Cardiac muscle cell (in vitro differentiated cells and primary cell): ENCODE data around the gene PRAC2. TPM values are rescaled to one million over a fixed set of nuclear protein-coding genes. Genes with fewer than 3 reads are reported as not detected.

Experiments used
- DNase-seq, 2 donors: peaks; one replicate each; pipeline versions ENCODE4 v3.0.0 to v3.0.0-alpha.2; 2010 to 2017; ENCODE audit warnings: low read depth in 1 of 2, low spot score in 1 of 2
- H3K27ac ChIP-seq: fragments of 200-600 bp; sonication (generic); 2 replicates; pipeline ENCODE4 v1.5.1; 2016
- H3K27me3 ChIP-seq: fragments of 200-600 bp; sonication (generic); 2 replicates; pipeline ENCODE4 v1.6.0; 2016; ENCODE audit warnings: control low read depth
- H3K36me3 ChIP-seq: fragments of 200-600 bp; sonication (generic); 2 replicates; pipeline ENCODE4 v1.5.1; 2016; ENCODE audit warnings: control low read depth
- H3K4me1 ChIP-seq: fragments of 200-600 bp; sonication (generic); 2 replicates; pipeline ENCODE4 v1.8.1; 2017; ENCODE audit warnings: low read depth, mild to moderate bottlenecking, mixed run types
- H3K4me3 ChIP-seq: fragments of 200-600 bp; sonication (generic); 2 replicates; pipeline ENCODE4 v1.5.1; 2016; ENCODE audit warnings: mild to moderate bottlenecking
- H3K9me3 ChIP-seq: fragments of 200-600 bp; sonication (generic); 2 replicates; pipeline ENCODE4 v1.5.1; 2017; ENCODE audit warnings: low read depth, mild to moderate bottlenecking, control low read depth
- polyA plus RNA-seq: library from polyadenylated mRNA; unstranded; fragments of >200 nt; fragmentation: Nextera tagmentation; extraction: Ambion mirVana; gene quantifications from 2 replicates; pipeline ENCODE4 v1.2.1, GENCODE V29; 2016
- total RNA-seq: library from RNA; depleted of rRNA; stranded (reverse); fragments of >200 nt; gene quantifications from 2 replicates; pipeline ENCODE4 v1.2.3, GENCODE V29; 2016
- TF ChIP-seq, protein P1 (sequence below): IDR thresholded peaks from 2 replicates; pipeline ENCODE4 v1.5.1; 2012; ENCODE audit warnings: low read depth, mild to moderate bottlenecking, low read length

Gene PRAC2
- total and polyA plus RNA-seq, 2 experiments from 2014 or later, result not detected

DNA sequence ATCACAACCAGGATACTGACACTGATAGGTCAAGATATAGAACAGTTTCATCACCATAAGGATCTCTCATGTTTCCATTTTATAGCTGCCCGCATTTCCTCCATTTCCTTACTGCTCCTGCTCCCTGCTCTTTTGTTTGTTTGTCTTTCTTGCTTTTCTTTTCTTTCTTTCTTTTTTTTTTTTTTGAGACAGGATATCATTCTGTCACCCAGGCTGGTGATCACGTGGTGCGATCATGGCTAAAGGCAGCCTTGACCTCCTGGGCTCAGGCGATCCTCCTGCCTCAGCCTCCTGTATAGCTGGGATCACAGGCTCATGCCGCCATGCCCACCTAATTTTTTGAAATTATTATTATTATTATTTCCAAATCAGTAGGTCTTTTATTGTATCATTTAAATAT lies 32.3 kb upstream of the PRAC2 start:
- TF ChIP-seq, protein P1, sequence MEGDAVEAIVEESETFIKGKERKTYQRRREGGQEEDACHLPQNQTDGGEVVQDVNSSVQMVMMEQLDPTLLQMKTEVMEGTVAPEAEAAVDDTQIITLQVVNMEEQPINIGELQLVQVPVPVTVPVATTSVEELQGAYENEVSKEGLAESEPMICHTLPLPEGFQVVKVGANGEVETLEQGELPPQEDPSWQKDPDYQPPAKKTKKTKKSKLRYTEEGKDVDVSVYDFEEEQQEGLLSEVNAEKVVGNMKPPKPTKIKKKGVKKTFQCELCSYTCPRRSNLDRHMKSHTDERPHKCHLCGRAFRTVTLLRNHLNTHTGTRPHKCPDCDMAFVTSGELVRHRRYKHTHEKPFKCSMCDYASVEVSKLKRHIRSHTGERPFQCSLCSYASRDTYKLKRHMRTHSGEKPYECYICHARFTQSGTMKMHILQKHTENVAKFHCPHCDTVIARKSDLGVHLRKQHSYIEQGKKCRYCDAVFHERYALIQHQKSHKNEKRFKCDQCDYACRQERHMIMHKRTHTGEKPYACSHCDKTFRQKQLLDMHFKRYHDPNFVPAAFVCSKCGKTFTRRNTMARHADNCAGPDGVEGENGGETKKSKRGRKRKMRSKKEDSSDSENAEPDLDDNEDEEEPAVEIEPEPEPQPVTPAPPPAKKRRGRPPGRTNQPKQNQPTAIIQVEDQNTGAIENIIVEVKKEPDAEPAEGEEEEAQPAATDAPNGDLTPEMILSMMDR, result no peak
- H3K36me3 ChIP-seq, result no peaks in the 10 kb centered on the region
- H3K27me3 ChIP-seq, result peaks cover 26% of the 10 kb centered on the region
- H3K9me3 ChIP-seq, result no peaks in the 10 kb centered on the region
- no peak overlapping the region for H3K4me3 ChIP-seq
- DNase-seq, result no peak
- no peak overlapping the region for H3K27ac ChIP-seq
- no peaks in the 10 kb centered on the region for H3K4me1 ChIP-seq

DNA sequence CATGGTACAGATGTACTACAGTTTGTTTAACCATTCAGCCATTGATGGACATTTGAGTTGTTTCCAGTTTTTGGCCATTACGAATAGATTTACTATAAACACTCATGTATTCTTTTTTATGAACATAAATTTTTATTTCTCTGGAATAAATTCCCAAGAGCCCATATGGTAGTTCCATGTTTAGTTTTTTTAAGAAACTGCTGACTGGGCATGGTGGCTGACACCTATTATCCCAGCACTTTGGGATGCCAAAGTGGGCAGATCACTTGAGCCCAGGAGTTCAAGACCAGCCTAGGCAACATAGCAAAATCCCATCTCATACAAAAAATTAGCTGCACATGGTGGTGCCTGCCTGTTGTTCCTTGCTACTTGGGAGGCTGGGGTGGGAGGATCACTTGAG lies 30.9 kb upstream of the PRAC2 start:
- no peak for DNase-seq
- no peaks in the 10 kb centered on the region for H3K4me1 ChIP-seq
- H3K4me3 ChIP-seq, result no peak overlapping the region
- H3K27me3 ChIP-seq, result peaks cover 26% of the 10 kb centered on the region
- TF ChIP-seq, protein P1, result no peak
- H3K27ac ChIP-seq, result no peak overlapping the region
- H3K36me3 ChIP-seq, result no peaks in the 10 kb centered on the region
- H3K9me3 ChIP-seq, result no peaks in the 10 kb centered on the region

- Histone ChIP-seq H3K4me3 (no peak overlapping the region), H3K27ac (no peak overlapping the region), H3K27me3 (peaks cover 28% of the 10 kb centered on the region), H3K4me1 (no peaks in the 10 kb centered on the region), H3K9me3 (no peaks in the 10 kb centered on the region), H3K36me3 (no peaks in the 10 kb centered on the region)
- TF ChIP-seq, protein P1, result no peak
- DNase-seq, result no peak
Observed at GRCh38 chr17:48693178-48693577, 29.8 kb upstream of the PRAC2 start.

- Histone ChIP-seq H3K4me3 (no peak overlapping the region), H3K4me1 (no peaks in the 10 kb centered on the region), H3K36me3 (no peaks in the 10 kb centered on the region), H3K27ac (no peak overlapping the region), H3K9me3 (no peaks in the 10 kb centered on the region), H3K27me3 (peaks cover 81% of the 10 kb centered on the region)
- no peak for DNase-seq
- TF ChIP-seq, protein P1, result no peak
Observed at GRCh38 chr17:48701864-48702532, 21.0 kb upstream of the PRAC2 start.

GRCh38 chr17:48704361-48705248 lies 18.4 kb upstream of the PRAC2 start:
- TF ChIP-seq, protein P1, result no peak
- no peaks in the 10 kb centered on the region for H3K36me3 ChIP-seq
- no peak for DNase-seq
- no peak overlapping the region for H3K27ac ChIP-seq
- H3K4me1 ChIP-seq, result no peaks in the 10 kb centered on the region
- H3K4me3 ChIP-seq, result no peak overlapping the region
- peaks cover 91% of the 10 kb centered on the region for H3K27me3 ChIP-seq
- H3K9me3 ChIP-seq, result no peaks in the 10 kb centered on the region
